Smooth muscle cell (in vitro differentiated cells): Measurements from ENCODE around the gene MST1. TPM values are rescaled to one million over a fixed set of nuclear protein-coding genes. Genes with fewer than 3 reads are reported as not detected.

Source experiments
- DNase-seq: peaks from one replicate; lab custom pipeline; 2025; ENCODE audit not compliant: unreplicated experiment; lab: John Stamatoyannopoulos, UW
- H2AFZ ChIP-seq: fragments of 200-600 bp; sonication (generic); 2 replicates; pipeline ENCODE4 v1.6.0; 2016; ENCODE audit warnings: antibody characterized with exemption, low read depth, mild to moderate bottlenecking
- H3F3A ChIP-seq: fragments of 200-600 bp; sonication (generic); 2 replicates; pipeline ENCODE4 v1.6.0; 2017; ENCODE audit warnings: antibody characterized with exemption, low read depth
- H3K27ac ChIP-seq: fragments of 200-600 bp; sonication (generic); 2 replicates; pipeline ENCODE4 v1.5.1; 2016; ENCODE audit warnings: low read depth, mild to moderate bottlenecking
- H3K27me3 ChIP-seq: fragments of 200-600 bp; sonication (generic); 2 replicates; pipeline ENCODE4 v1.6.1; 2016; ENCODE audit warnings: low read depth, mild to moderate bottlenecking
- H3K36me3 ChIP-seq: fragments of 200-600 bp; sonication (generic); 2 replicates; pipeline ENCODE4 v1.5.1; 2016; ENCODE audit warnings: low read depth
- H3K4me1 ChIP-seq: fragments of 200-600 bp; sonication (generic); 2 replicates; pipeline ENCODE4 v1.5.1; 2016; ENCODE audit warnings: low read depth
- H3K4me2 ChIP-seq: fragments of 200-600 bp; sonication (generic); 2 replicates; pipeline ENCODE4 v1.6.0; 2016; ENCODE audit warnings: mild to moderate bottlenecking
- H3K4me3 ChIP-seq: fragments of 200-600 bp; sonication (generic); 2 replicates; pipeline ENCODE4 v1.5.1; 2016; ENCODE audit warnings: mild to moderate bottlenecking
- H3K79me2 ChIP-seq: fragments of 200-600 bp; sonication (generic); 2 replicates; pipeline ENCODE4 v1.6.0; 2016; ENCODE audit warnings: low read depth, mild to moderate bottlenecking
- H3K9ac ChIP-seq: fragments of 200-600 bp; sonication (generic); 2 replicates; pipeline ENCODE4 v1.6.0; 2016; ENCODE audit warnings: low read depth
- H3K9me3 ChIP-seq: fragments of 200-600 bp; sonication (generic); replicated peaks from 2 replicates; pipeline ENCODE4 v1.5.1; 2016; ENCODE audit warnings: low read depth
- H4K20me1 ChIP-seq: fragments of 200-600 bp; sonication (generic); 2 replicates; pipeline ENCODE4 v1.6.0; 2016; ENCODE audit warnings: low read depth
- CTCF ChIP-seq: fragments of 200-600 bp; sonication (generic); IDR thresholded peaks from 2 replicates; pipeline ENCODE4 v1.5.1; 2017; ENCODE audit warnings: borderline replicate concordance, mild to moderate bottlenecking, antibody characterized with exemption; ENCODE audit not compliant: insufficient read depth, poor library complexity, severe bottlenecking
- WGBS: methylation state at CpG from one replicate; pipeline ENCODE4 v1.1.7; 2016; ENCODE audit warnings: low lambda C conversion rate; 5-methylcytosine and 5-hydroxymethylcytosine counted together
- polyA plus RNA-seq: library from polyadenylated mRNA; unstranded; fragments of >200 nt; fragmentation: Nextera tagmentation; extraction: Ambion mirVana; gene quantifications from 2 replicates; pipeline ENCODE4 v1.2.1, GENCODE V29; 2016
- total RNA-seq: library from RNA; depleted of rRNA; stranded (reverse); fragments of >200 nt; gene quantifications from 2 replicates; pipeline ENCODE4 v1.2.3, GENCODE V29; 2014

The MST1 gene
- total and polyA plus RNA-seq, 2 experiments from 2014 or later = 18.7 to 22.9 TPM

- H3K79me2 ChIP-seq = peaks cover 6% of the 10 kb centered on the region
- H3K9ac ChIP-seq = no peak overlapping the region
- H3K27me3 ChIP-seq = no peaks in the 10 kb centered on the region
- no peak for DNase-seq
- WGBS = 98% methylated on average over 15 of the region's 15 CpGs
- H2AFZ ChIP-seq = no peak overlapping the region
- peaks cover 2% of the 10 kb centered on the region for H3K4me1 ChIP-seq
- TF ChIP-seq CTCF = no peak
- H3K4me2 ChIP-seq = no peak overlapping the region
- no peak overlapping the region for H3K4me3 ChIP-seq
- peaks cover 8% of the 10 kb centered on the region for H3F3A ChIP-seq
- H4K20me1 ChIP-seq = no peaks in the 10 kb centered on the region
- H3K9me3 ChIP-seq = no peaks in the 10 kb centered on the region
- H3K27ac ChIP-seq = no peak overlapping the region
- no peaks in the 10 kb centered on the region for H3K36me3 ChIP-seq
Measured at GRCh38 chr3:49727924-49728361, 38.7 kb upstream of the MST1 start.

- no peaks in the 10 kb centered on the region for H3K27me3 ChIP-seq
- peaks cover 6% of the 10 kb centered on the region for H3K4me1 ChIP-seq
- H3K79me2 ChIP-seq = peaks cover 12% of the 10 kb centered on the region
- no peak for DNase-seq
- peaks cover 8% of the 10 kb centered on the region for H3F3A ChIP-seq
- H4K20me1 ChIP-seq = no peaks in the 10 kb centered on the region
- H3K9me3 ChIP-seq = no peaks in the 10 kb centered on the region
- H2AFZ ChIP-seq = no peak overlapping the region
- H3K27ac ChIP-seq = no peak overlapping the region
- H3K9ac ChIP-seq = no peak overlapping the region
- 98% methylated on average over 19 of the region's 19 CpGs for WGBS
- no peak for TF ChIP-seq CTCF
- H3K4me3 ChIP-seq = no peak overlapping the region
- no peaks in the 10 kb centered on the region for H3K36me3 ChIP-seq
- no peak overlapping the region for H3K4me2 ChIP-seq
Measured at GRCh38 chr3:49727154-49727923, 38.1 kb upstream of the MST1 start.

DNA sequence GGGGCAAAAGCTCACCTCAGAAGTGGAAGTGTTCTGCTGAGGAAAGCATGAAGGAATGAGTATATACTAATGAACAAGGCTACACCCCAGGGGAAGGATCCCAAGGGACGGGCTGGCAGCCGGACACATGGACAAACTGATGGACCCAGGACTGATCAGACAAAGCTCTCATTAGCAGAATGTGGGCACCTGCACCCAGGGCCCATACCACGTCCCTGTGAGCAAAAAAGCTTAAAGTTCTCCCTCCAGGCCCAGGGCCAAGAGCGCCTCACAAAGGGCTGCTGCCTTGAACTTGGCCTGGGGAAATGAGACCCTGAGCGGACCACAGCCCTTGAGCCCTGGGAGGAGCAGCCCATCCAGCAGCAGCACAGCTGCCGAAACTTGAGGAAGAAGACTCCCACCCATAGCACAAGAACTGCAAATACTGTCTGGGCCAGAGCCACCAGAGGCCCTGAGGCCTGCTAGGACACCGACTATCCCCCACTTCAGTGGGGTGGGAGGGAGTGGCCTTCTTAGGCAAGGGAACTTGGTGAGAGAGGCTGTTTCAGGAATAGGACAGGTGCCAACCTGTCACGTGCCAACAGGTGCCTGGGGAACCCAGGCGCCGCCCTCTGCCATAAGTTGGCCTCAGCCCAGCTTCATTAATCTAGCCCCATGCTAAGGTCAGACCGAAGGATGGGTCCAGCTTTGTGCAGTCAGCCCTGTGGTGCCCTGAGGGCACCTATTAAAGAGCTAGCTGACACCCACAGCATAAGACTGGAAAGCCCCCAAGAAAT lies 36.8 kb upstream of the MST1 start:
- Histone ChIP-seq H3K9ac (no peak overlapping the region), H3K79me2 (peaks cover 13% of the 10 kb centered on the region), H3K4me1 (peaks cover 6% of the 10 kb centered on the region), H3K9me3 (no peaks in the 10 kb centered on the region), H3K36me3 (no peaks in the 10 kb centered on the region), H3K27me3 (no peaks in the 10 kb centered on the region), H3K27ac (peak overlapping the region; percentile 94), H3F3A (peaks cover 12% of the 10 kb centered on the region), H2AFZ (no peak overlapping the region), H3K4me2 (no peak overlapping the region), H3K4me3 (no peak overlapping the region), H4K20me1 (peaks cover 4% of the 10 kb centered on the region)
- WGBS = 98% methylated on average over 11 of the region's 11 CpGs
- no peak for TF ChIP-seq CTCF
- DNase-seq = no peak
